Measurements from ENCODE around the gene PHF21A.

DNA sequence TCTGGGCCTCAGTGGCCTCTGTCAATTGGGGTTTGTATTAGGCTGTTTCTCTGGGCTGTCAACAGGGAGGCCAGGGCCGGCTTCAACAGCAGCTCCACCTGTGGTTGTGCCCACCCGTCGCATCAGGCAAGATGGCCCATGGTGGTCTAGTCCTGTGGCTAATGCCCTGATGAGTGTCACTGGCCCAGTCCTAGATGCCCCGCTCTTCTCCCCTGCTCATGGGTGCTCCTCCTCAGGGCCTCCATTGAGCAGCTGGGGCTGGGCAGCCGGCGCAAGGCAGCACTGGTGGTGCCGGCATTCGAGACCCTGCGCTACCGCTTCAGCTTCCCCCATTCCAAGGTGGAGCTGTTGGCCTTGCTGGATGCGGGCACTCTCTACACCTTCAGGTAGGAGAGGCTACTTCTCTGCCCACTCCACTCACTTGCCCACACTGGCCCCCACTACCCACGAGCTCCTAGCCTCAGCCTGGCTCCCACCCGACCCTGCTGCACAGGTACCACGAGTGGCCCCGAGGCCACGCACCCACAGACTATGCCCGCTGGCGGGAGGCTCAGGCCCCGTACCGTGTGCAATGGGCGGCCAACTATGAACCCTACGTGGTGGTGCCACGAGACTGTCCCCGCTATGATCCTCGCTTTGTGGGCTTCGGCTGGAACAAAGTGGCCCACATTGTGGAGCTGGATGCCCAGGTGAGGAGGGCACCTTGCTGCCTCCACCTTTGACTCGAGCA is 193.4 kb downstream of the PHF21A start:
- TF ChIP-seq, protein P1, sequence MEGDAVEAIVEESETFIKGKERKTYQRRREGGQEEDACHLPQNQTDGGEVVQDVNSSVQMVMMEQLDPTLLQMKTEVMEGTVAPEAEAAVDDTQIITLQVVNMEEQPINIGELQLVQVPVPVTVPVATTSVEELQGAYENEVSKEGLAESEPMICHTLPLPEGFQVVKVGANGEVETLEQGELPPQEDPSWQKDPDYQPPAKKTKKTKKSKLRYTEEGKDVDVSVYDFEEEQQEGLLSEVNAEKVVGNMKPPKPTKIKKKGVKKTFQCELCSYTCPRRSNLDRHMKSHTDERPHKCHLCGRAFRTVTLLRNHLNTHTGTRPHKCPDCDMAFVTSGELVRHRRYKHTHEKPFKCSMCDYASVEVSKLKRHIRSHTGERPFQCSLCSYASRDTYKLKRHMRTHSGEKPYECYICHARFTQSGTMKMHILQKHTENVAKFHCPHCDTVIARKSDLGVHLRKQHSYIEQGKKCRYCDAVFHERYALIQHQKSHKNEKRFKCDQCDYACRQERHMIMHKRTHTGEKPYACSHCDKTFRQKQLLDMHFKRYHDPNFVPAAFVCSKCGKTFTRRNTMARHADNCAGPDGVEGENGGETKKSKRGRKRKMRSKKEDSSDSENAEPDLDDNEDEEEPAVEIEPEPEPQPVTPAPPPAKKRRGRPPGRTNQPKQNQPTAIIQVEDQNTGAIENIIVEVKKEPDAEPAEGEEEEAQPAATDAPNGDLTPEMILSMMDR (conservative IDR thresholded peaks at IDR 0.05) = no peak
- TF ChIP-seq ZFX (IDR thresholded peaks at IDR 0.05) = no peak
